Transverse colon (tissue), 4 donors: ENCODE measurements around the gene APOA5.

ENCODE experiments used
- POLR2A ChIP-seq: fragments of 450-650 bp; IDR thresholded peaks from one replicate; pipeline ENCODE4 v1.6.1; 2016; ENCODE audit warnings: antibody characterized with exemption, mild to moderate bottlenecking, moderate library complexity
- POLR2AphosphoS5 ChIP-seq, 3 donors: sonication (generic); formaldehyde crosslinking; IDR thresholded peaks; one replicate each; pipeline ENCODE4 v1.6.1; 2016; ENCODE audit warnings: antibody characterized with exemption in 3 of 3
- TF ChIP-seq, protein P1 (sequence below), 5 experiments: fragments of 200-600 bp in 3 of 5; fragments of 450-650 bp in 2 of 5; sonication (generic) in 3 of 5; IDR thresholded peaks; 1 replicate in 2 of 5; 2 replicates in 3 of 5; pipeline ENCODE4 v1.5.1; 2016 to 2017; ENCODE audit warnings: antibody characterized with exemption in 5 of 5, inconsistent platforms in 3 of 5, mild to moderate bottlenecking in 2 of 5, moderate library complexity in 1 of 5

DNA sequence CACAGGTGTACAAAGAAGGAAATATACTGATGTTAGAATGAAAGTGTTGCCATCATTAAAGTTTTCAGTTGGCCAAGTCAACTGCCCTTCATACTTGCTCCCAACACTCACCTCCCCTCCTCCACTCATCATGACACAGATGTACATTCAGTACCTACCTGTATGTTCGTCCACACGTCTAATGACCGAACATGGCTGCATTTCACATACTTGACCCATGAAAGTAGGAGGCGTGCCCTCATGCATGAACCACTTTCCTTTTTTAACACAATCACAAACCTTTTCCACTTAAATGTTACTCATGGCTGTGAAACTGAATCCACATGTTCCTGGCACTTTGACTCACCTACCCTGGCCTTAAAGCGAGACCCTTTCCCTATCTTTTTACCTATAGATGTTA is 15.7 kb downstream of the APOA5 start:
- TF ChIP-seq, protein P1, sequence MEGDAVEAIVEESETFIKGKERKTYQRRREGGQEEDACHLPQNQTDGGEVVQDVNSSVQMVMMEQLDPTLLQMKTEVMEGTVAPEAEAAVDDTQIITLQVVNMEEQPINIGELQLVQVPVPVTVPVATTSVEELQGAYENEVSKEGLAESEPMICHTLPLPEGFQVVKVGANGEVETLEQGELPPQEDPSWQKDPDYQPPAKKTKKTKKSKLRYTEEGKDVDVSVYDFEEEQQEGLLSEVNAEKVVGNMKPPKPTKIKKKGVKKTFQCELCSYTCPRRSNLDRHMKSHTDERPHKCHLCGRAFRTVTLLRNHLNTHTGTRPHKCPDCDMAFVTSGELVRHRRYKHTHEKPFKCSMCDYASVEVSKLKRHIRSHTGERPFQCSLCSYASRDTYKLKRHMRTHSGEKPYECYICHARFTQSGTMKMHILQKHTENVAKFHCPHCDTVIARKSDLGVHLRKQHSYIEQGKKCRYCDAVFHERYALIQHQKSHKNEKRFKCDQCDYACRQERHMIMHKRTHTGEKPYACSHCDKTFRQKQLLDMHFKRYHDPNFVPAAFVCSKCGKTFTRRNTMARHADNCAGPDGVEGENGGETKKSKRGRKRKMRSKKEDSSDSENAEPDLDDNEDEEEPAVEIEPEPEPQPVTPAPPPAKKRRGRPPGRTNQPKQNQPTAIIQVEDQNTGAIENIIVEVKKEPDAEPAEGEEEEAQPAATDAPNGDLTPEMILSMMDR (IDR thresholded peaks at IDR 0.05) = no peak
- no peak for TF ChIP-seq POLR2AphosphoS5 (IDR thresholded peaks at IDR 0.05)
- no peak for TF ChIP-seq POLR2A
